ENCODE data around the gene TRDN.

The TRDN gene

GRCh38 chr6:123636782-123637181 is at the start of gene TRDN:
Gene TRDN (minus strand): TSS chr6:123636950. CDS start chr6:123636775, 175 bp downstream.
- no peak for DNase-seq

- no peak for DNase-seq
These were observed 45.3 kb upstream of the TRDN start for GRCh38 chr6:123681957-123682462.

GRCh38 chr6:123677897-123678296 is 41.1 kb upstream of the TRDN start:
- no peak for DNase-seq

GRCh38 chr6:123676793-123677192 is 40.0 kb upstream of the TRDN start:
- no peak for DNase-seq

GRCh38 chr6:123668965-123669591 is 32.3 kb upstream of the TRDN start:
- no peak for DNase-seq

GRCh38 chr6:123668063-123668462 is 31.3 kb upstream of the TRDN start:
- no peak for DNase-seq

- no peak for DNase-seq
These were observed 26.7 kb upstream of the TRDN start for GRCh38 chr6:123663436-123663835.

GRCh38 chr6:123662757-123663156 is 26.0 kb upstream of the TRDN start:
- DNase-seq: no peak

- no peak for DNase-seq
These were observed 24.5 kb upstream of the TRDN start for GRCh38 chr6:123661105-123661891.

GRCh38 chr6:123659960-123660748 is 23.4 kb upstream of the TRDN start:
- DNase-seq: no peak

- DNase-seq: no peak
These were observed 22.1 kb upstream of the TRDN start for GRCh38 chr6:123658848-123659247.

- no peak for DNase-seq
These were observed 19.0 kb upstream of the TRDN start for GRCh38 chr6:123655521-123656306.

- DNase-seq: no peak
These were observed 12.0 kb upstream of the TRDN start for GRCh38 chr6:123648723-123649122.

GRCh38 chr6:123648020-123648580 is 11.3 kb upstream of the TRDN start:
- DNase-seq: no peak

GRCh38 chr6:123641497-123641896 is 4.7 kb upstream of the TRDN start:
- DNase-seq: no peak

- DNase-seq: no peak
These were observed 3.9 kb upstream of the TRDN start for GRCh38 chr6:123640567-123641187.

GRCh38 chr6:123638865-123639264 is 2.1 kb upstream of the TRDN start:
- DNase-seq: no peak

- DNase-seq: no peak
These were observed 468 bp downstream of the TRDN start for GRCh38 chr6:123636282-123636681.

GRCh38 chr6:123635567-123635966 is 1.2 kb downstream of the TRDN start:
- DNase-seq: no peak

GRCh38 chr6:123635144-123635543 is 1.6 kb downstream of the TRDN start:
- DNase-seq: no peak

GRCh38 chr6:123632641-123633040 is 4.1 kb downstream of the TRDN start:
- DNase-seq: no peak
